Progenitor cell of endocrine pancreas (in vitro differentiated cells): ENCODE measurements around the gene RAD54L2. TPM values are rescaled to one million over a fixed set of nuclear protein-coding genes. Genes with fewer than 3 reads are reported as not detected.
A peak's percentile ranks its signal among the peaks of the same experiment; 100 is the strongest.

Experiments
- DNase-seq: peaks from one replicate; pipeline ENCODE4 v3.0.0; 2021; ENCODE audit warnings: low spot score; ENCODE audit not compliant: unreplicated experiment
- H3K27ac Mint-ChIP-seq: 2 replicates; pipeline ENCODE4 v1.8.0; 2021; ENCODE audit warnings: mild to moderate bottlenecking, moderate library complexity, mixed read lengths
- H3K27me3 Mint-ChIP-seq: 2 replicates; pipeline ENCODE4 v1.8.0; 2021; ENCODE audit warnings: mixed read lengths
- H3K36me3 Mint-ChIP-seq: 2 replicates; pipeline ENCODE4 v1.8.0; 2022; ENCODE audit warnings: mixed read lengths; ENCODE audit not compliant: insufficient read depth
- H3K4me1 Mint-ChIP-seq: 2 replicates; pipeline ENCODE4 v1.8.0; 2021; ENCODE audit warnings: low read depth, mixed read lengths
- H3K4me3 Mint-ChIP-seq: 2 replicates; pipeline ENCODE4 v1.8.0; 2021; ENCODE audit warnings: low read depth, mild to moderate bottlenecking, moderate library complexity, mixed read lengths
- H3K9me3 Mint-ChIP-seq: 2 replicates; pipeline ENCODE4 v1.8.0; 2021; ENCODE audit warnings: low read depth, mixed read lengths
- long read RNA-seq: library from polyadenylated mRNA; unstranded; transcript quantifications from one replicate; pipeline ENCODE4 v2.0.0, GENCODE V29; 2020
- total RNA-seq: library from RNA; stranded (reverse); gene quantifications from 2 replicates; pipeline ENCODE4 v1.2.1, GENCODE V29; 2021
- TF ChIP-seq, protein P1 (sequence below): fragments of 200-600 bp; sonication (generic); IDR thresholded peaks from one replicate; pipeline ENCODE4 v1.5.0; 2021; ENCODE audit warnings: antibody characterized with exemption, mild to moderate bottlenecking; ENCODE audit not compliant: unreplicated experiment

RAD54L2 gene, protein sequence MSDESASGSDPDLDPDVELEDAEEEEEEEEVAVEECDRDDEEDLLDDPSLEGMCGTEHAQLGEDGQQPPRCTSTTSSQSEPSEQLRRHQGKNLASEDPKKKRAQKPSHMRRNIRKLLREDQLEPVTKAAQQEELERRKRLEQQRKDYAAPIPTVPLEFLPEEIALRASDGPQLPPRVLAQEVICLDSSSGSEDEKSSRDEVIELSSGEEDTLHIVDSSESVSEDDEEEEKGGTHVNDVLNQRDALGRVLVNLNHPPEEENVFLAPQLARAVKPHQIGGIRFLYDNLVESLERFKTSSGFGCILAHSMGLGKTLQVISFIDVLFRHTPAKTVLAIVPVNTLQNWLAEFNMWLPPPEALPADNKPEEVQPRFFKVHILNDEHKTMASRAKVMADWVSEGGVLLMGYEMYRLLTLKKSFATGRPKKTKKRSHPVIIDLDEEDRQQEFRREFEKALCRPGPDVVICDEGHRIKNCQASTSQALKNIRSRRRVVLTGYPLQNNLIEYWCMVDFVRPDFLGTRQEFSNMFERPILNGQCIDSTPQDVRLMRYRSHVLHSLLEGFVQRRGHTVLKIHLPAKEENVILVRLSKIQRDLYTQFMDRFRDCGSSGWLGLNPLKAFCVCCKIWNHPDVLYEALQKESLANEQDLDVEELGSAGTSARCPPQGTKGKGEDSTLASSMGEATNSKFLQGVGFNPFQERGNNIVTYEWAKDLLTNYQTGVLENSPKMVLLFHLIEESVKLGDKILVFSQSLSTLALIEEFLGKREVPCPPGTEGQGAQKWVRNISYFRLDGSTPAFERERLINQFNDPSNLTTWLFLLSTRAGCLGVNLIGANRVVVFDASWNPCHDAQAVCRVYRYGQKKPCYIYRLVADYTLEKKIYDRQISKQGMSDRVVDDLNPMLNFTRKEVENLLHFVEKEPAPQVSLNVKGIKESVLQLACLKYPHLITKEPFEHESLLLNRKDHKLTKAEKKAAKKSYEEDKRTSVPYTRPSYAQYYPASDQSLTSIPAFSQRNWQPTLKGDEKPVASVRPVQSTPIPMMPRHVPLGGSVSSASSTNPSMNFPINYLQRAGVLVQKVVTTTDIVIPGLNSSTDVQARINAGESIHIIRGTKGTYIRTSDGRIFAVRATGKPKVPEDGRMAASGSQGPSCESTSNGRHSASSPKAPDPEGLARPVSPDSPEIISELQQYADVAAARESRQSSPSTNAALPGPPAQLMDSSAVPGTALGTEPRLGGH (N-terminal part only)
- total RNA-seq: 40.2 and 47.2 TPM in 2 replicates
- long read RNA-seq, partial matches to known transcripts: 12 of 14 reads
- long read RNA-seq, other reads (novel, unspliced or antisense): 2 of 14 reads

DNA sequence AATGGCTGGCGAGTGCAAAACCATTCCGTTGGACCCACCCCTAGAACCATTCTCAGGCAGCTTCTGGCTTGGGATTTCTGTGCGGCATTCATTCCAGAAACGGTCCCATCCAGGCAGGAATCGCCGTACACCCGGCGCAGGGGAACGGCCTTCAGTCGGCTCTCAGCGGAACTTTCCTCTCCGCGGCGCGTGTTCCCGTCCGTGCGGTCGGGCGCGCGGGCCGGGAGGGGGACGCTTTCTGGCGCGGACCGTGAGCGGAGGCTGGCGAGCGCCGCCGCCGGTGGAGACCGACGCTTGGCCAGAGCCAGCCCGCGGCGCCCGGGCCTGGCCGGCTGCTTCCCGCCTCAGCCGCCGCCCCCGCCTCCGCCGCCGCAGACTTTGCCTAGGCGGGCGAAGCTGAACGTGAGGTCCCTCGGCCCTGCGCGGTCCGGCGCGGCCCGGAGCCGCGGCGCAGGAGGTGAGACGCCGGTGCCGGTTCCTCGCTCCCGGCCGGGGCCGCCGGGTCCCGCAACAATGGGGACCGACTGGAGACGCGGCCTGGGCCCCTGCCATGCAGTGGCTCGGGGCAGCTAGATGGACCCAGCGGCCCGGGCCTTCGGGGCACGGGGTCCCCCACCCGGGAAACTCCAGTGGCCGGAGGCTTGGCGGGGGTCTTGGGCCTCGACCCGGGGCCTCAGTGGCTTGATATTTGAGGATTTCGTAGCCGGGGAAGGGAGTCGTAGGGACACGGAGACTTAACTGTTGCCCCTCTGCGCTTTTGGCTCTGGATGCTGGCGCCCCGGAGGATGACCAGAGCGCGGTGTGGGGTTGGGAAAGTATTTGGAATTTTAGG lies at the start of gene RAD54L2:
Gene RAD54L2 (plus strand): TSS at position 261 of the 832 bp plus-strand sequence. CDS start 51,702 bp downstream, outside the sequence.
- Mint-ChIP-seq H3K27ac (peak within 1 kb of the TSS; percentile 97), H3K9me3 (no peaks in the 10 kb centered on the region), H3K36me3 (peaks cover 2% of the 10 kb centered on the region), H3K27me3 (no peaks in the 10 kb centered on the region), H3K4me3 (peak within 1 kb of the TSS; percentile 94), H3K4me1 (peaks cover 21% of the 10 kb centered on the region)
- TF ChIP-seq, protein P1, sequence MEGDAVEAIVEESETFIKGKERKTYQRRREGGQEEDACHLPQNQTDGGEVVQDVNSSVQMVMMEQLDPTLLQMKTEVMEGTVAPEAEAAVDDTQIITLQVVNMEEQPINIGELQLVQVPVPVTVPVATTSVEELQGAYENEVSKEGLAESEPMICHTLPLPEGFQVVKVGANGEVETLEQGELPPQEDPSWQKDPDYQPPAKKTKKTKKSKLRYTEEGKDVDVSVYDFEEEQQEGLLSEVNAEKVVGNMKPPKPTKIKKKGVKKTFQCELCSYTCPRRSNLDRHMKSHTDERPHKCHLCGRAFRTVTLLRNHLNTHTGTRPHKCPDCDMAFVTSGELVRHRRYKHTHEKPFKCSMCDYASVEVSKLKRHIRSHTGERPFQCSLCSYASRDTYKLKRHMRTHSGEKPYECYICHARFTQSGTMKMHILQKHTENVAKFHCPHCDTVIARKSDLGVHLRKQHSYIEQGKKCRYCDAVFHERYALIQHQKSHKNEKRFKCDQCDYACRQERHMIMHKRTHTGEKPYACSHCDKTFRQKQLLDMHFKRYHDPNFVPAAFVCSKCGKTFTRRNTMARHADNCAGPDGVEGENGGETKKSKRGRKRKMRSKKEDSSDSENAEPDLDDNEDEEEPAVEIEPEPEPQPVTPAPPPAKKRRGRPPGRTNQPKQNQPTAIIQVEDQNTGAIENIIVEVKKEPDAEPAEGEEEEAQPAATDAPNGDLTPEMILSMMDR: peak; percentile 35
- DNase-seq: peak; percentile 61

DNA sequence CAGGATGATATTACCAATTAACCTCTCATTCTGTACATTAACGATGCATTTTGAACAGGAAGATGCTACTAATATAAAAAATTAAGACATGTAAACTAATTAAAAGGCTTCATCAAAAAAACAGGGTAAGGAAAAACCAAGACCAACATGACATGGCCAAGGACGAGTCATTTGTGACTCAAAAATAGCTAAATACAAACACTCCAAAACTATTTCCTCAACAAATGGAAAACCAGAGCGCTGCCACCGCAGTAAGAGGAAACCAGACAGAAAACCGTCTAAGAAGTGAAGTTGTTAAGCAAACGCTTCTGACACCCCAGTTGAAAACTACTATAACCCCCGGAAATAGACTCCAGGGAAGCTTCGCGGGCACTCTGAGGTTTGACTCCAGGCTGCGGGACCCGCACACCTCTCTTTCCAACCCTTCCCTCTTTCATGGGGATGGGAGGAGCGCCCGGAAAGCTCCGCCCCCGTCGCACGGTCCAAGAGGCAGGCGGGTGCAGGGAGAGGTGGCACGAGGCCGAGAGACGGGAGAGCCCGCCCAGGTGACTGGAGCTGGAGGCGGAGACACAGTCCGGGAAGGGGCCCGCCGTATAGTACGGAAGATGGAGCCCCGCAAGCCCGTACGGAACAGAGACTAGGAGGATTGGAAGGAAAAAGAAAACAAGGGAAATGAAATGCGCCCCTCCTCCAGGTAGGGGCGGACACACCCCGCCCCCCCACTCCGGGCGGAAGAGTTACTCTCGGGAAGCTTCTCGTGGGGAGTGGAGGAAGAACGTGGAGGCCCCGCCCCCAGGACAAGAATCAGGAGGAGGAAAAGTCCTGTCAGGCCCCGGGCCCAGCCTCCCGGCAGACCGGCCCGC lies 39.4 kb upstream of the RAD54L2 start:
- H3K36me3 Mint-ChIP-seq: peaks cover 2% of the 10 kb centered on the region
- TF ChIP-seq, protein P1: no peak
- peaks cover 3% of the 10 kb centered on the region for H3K4me1 Mint-ChIP-seq
- DNase-seq: peak; percentile 88
- H3K9me3 Mint-ChIP-seq: no peaks in the 10 kb centered on the region
- no peaks in the 10 kb centered on the region for H3K27me3 Mint-ChIP-seq
- H3K4me3 Mint-ChIP-seq: peak overlapping the region; percentile 82
- peak overlapping the region; percentile 96 for H3K27ac Mint-ChIP-seq

DNA sequence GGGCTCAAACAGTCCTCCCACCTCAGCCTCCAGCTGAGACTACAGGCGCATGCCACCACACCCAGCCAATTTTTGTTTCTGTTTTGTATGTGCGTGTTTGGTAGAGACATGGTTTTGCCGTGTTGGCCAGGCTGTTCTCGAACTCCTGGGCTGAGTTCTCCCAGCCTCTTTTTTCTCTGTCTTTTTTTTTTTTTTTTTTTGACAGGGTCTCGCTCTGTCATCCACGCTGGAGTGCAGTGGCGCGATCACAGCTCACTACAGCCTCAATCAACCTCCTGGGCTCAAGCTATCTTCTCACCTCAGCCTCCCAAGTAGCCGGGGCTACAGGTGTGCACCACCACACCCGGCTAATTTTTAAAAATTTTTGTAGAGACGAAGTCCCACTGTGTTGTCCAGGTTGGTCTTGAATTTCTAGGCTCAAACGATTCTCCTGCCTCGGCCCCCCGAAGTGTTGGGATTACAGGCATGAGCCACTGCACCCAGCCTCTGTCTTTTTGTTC lies 37.8 kb upstream of the RAD54L2 start:
- Mint-ChIP-seq H3K4me3 (peak overlapping the region; percentile 82), H3K4me1 (peaks cover 3% of the 10 kb centered on the region), H3K9me3 (no peaks in the 10 kb centered on the region), H3K27me3 (no peaks in the 10 kb centered on the region), H3K27ac (peak overlapping the region; percentile 96), H3K36me3 (no peaks in the 10 kb centered on the region)
- TF ChIP-seq, protein P1: no peak
- no peak for DNase-seq

DNA sequence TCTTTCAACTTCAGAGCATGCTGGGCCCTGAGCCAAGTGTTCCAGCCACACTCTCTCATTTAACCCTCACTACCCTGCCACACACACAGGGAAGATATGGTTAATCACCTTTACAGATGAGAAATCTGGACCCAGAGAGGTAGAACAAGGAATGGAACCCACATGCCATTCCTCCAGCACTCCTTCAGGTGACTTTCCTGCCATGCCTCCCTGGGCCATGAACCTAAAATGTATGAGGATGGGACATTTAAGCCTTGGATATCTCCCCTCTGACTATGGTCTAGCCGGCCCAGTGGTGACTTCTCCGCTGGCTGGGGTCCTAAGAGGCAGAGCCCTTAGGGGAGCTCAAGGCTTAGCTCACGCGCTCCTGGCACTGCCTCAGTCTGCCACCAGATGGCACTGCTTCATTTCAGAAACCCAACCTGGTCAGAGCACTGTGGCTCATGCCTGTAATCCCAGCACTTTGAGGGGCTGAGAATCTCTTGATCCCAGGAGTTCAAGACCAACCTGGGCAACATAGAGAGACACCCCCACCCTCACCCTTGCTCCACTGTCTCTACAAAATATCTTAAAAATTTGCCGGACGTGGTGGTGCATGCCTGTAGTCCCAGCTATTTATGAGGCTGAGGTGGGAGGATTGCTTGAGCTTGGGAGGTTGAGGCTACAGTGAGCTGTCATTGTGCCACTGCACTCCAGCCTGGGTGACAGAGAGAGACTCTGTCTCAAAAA lies 36.5 kb upstream of the RAD54L2 start:
- DNase-seq: peak; percentile 77
- TF ChIP-seq, protein P1: peak; percentile 95
- H3K27me3 Mint-ChIP-seq: no peaks in the 10 kb centered on the region
- no peaks in the 10 kb centered on the region for H3K9me3 Mint-ChIP-seq
- no peaks in the 10 kb centered on the region for H3K36me3 Mint-ChIP-seq
- peak overlapping the region; percentile 30 for H3K4me3 Mint-ChIP-seq
- no peak overlapping the region for H3K27ac Mint-ChIP-seq
- peaks cover 3% of the 10 kb centered on the region for H3K4me1 Mint-ChIP-seq
